Parathyroid adenoma (tissue), 2 donors: ENCODE results near the gene CHAC1.
"Not testable (repeated sequence)": the region's sequence is repeated elsewhere in the genome, so short reads cannot be mapped to it uniquely, and the experiment has no call there.

Experiments used
- H2AFZ ChIP-seq: fragments of 300-600 bp; sonication (generic); one replicate; pipeline ENCODE4 v1.7.0; 2017; ENCODE audit warnings: antibody characterized with exemption, mild to moderate bottlenecking
- H3K27ac ChIP-seq: fragments of 300-600 bp; sonication (generic); one replicate; pipeline ENCODE4 v1.7.0; 2017
- H3K27me3 ChIP-seq: fragments of 300-600 bp; sonication (generic); one replicate; pipeline ENCODE4 v1.7.0; 2017; ENCODE audit warnings: low read length; ENCODE audit not compliant: control insufficient read depth, insufficient read depth
- H3K36me3 ChIP-seq: fragments of 300-600 bp; sonication (generic); one replicate; pipeline ENCODE4 v1.7.0; 2017; ENCODE audit warnings: low read length; ENCODE audit not compliant: control insufficient read depth, insufficient read depth
- H3K4me1 ChIP-seq: fragments of 300-600 bp; sonication (generic); one replicate; pipeline ENCODE4 v1.7.0; 2017; ENCODE audit warnings: control low read depth
- H3K4me2 ChIP-seq: fragments of 300-600 bp; sonication (generic); one replicate; pipeline ENCODE4 v1.7.0; 2017; ENCODE audit warnings: low read length
- H3K4me3 ChIP-seq: fragments of 300-600 bp; sonication (generic); one replicate; pipeline ENCODE4 v1.7.0; 2017; ENCODE audit warnings: low read depth, low read length
- H3K79me2 ChIP-seq: fragments of 300-600 bp; sonication (generic); one replicate; pipeline ENCODE4 v1.7.0; 2017; ENCODE audit warnings: control low read depth
- H3K9ac ChIP-seq: fragments of 300-600 bp; sonication (generic); one replicate; pipeline ENCODE4 v1.7.0; 2017; ENCODE audit warnings: mild to moderate bottlenecking
- H3K9me3 ChIP-seq: fragments of 300-600 bp; sonication (generic); one replicate; pipeline ENCODE4 v1.7.0; 2017; ENCODE audit warnings: low read length; ENCODE audit not compliant: control insufficient read depth
- CTCF ChIP-seq: fragments of 300-600 bp; sonication (generic); IDR thresholded peaks from one replicate; pipeline ENCODE4 v1.7.0; 2017; ENCODE audit warnings: antibody characterized with exemption, mild to moderate bottlenecking
- donor health status: primary hyperparathyroidism.

CHAC1 gene

GRCh38 chr15:40958723-40959122, 5.5 kb downstream of the CHAC1 start:
- Histone ChIP-seq H3K36me3 (no peaks in the 10 kb centered on the region), H3K9ac (no peak overlapping the region), H3K79me2 (no peaks in the 10 kb centered on the region), H3K4me1 (peaks cover 4% of the 10 kb centered on the region), H3K4me2 (no peak overlapping the region), H3K9me3 (no peaks in the 10 kb centered on the region), H3K27me3 (no peaks in the 10 kb centered on the region), H3K4me3 (no peak overlapping the region), H2AFZ (no peak overlapping the region), H3K27ac (no peak overlapping the region)
- TF ChIP-seq CTCF = no peak

- no peaks in the 10 kb centered on the region for H3K27me3 ChIP-seq
- H3K4me1 ChIP-seq = peaks cover 4% of the 10 kb centered on the region
- no peaks in the 10 kb centered on the region for H3K9me3 ChIP-seq
- no peak overlapping the region for H3K4me2 ChIP-seq
- H3K36me3 ChIP-seq = no peaks in the 10 kb centered on the region
- H3K79me2 ChIP-seq = no peaks in the 10 kb centered on the region
- no peak overlapping the region for H3K9ac ChIP-seq
- no peak overlapping the region for H3K27ac ChIP-seq
- H3K4me3 ChIP-seq = no peak overlapping the region
- no peak overlapping the region for H2AFZ ChIP-seq
- no peak for TF ChIP-seq CTCF
Measured at GRCh38 chr15:40959331-40960141, 6.3 kb downstream of the CHAC1 start.

- Histone ChIP-seq H3K9ac (no peak overlapping the region), H3K4me3 (no peak overlapping the region), H3K4me1 (peaks cover 4% of the 10 kb centered on the region), H3K4me2 (no peak overlapping the region), H2AFZ (no peak overlapping the region), H3K36me3 (no peaks in the 10 kb centered on the region), H3K27me3 (no peaks in the 10 kb centered on the region), H3K27ac (no peak overlapping the region), H3K79me2 (no peaks in the 10 kb centered on the region), H3K9me3 (no peaks in the 10 kb centered on the region)
- TF ChIP-seq CTCF = no peak
Measured at GRCh38 chr15:40960151-40960885, 7.0 kb downstream of the CHAC1 start.

GRCh38 chr15:40960925-40961324, 7.7 kb downstream of the CHAC1 start:
- Histone ChIP-seq H3K4me3 (no peak overlapping the region), H3K27me3 (no peaks in the 10 kb centered on the region), H3K27ac (no peak overlapping the region), H3K4me2 (no peak overlapping the region), H3K9ac (no peak overlapping the region), H3K79me2 (no peaks in the 10 kb centered on the region), H3K4me1 (peaks cover 4% of the 10 kb centered on the region), H3K9me3 (no peaks in the 10 kb centered on the region), H2AFZ (no peak overlapping the region), H3K36me3 (no peaks in the 10 kb centered on the region)
- TF ChIP-seq CTCF = no peak

- H3K9me3 ChIP-seq, H3K4me1 ChIP-seq, H3K4me2 ChIP-seq: not testable (repeated sequence)
Measured at GRCh38 chr15:40961740-40962139, 8.5 kb downstream of the CHAC1 start.

GRCh38 chr15:40962317-40962716, 9.0 kb downstream of the CHAC1 start:
- H3K4me3 ChIP-seq, H3K27me3 ChIP-seq, H3K4me2 ChIP-seq, H3K27ac ChIP-seq, H3K9ac ChIP-seq, H3K79me2 ChIP-seq, H2AFZ ChIP-seq, H3K36me3 ChIP-seq, H3K9me3 ChIP-seq, H3K4me1 ChIP-seq: not testable (repeated sequence)

More at GRCh38 chr15:40961740-40962139, 8.5 kb downstream of the CHAC1 start:
- not testable (repeated sequence) for H3K4me3 ChIP-seq, H3K27ac ChIP-seq, H3K27me3 ChIP-seq, H2AFZ ChIP-seq, H3K79me2 ChIP-seq, H3K9ac ChIP-seq, H3K36me3 ChIP-seq
